HG02973 (cell line): ENCODE results near the gene RSRC2.
"Not testable (repeated sequence)": the region's sequence is repeated elsewhere in the genome, so short reads cannot be mapped to it uniquely, and the experiment has no call there.

Experiments used
- ATAC-seq: cut with Tn5 transposase; IDR thresholded peaks from one replicate; pipeline ENCODE4 v1.9.1; 2021; ENCODE audit warnings: moderate library complexity; ENCODE audit not compliant: unreplicated experiment

RSRC2 gene

DNA sequence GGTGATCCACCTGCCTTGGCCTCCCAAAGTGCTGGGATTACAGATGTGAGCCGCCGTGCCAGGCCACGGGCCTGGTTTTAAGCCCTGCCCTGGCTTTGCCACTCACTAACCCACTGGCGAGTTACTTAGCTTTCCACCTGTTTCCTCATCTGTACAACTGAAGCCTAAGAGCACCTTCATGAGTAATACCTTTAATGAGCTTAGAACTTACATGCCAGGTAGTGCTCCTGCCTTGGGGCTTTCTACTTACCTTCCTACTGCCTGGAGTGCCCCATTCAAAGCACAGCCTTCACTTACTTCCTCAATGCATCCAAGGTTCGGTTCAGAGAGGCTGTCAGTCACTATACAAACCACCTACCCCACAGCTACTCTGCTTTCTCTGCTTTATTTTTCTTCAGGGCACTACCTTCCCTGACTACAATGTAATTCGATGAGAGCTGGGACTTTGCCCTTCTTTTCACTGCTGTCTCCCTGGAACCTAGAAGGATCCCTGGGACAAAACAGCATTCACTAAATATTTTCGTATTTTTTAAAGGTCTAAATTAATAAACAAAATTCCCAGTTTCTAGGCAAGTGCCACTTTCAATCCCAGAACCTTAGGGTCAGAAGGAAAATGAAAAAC lies 39.8 kb downstream of the RSRC2 start:
- ATAC-seq = no peak

DNA sequence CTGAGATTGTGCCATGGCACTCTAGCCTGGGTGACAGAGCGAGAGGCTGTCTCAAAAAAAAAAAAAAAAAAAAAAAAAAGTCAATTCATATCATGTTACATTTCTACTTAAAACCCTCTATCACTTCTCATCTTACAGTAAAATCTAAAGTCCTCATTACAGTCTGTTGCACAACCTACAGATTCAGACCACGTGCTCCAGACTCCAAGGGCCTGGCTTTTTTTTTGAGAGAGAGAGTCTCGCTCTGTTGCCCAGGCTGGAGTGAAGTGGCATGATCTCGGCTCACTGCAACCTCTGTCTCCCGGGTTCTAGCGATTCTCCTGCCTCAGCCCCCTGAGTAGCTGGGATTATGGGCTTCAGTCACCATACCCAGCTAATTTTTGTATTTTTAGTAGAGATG lies 40.4 kb downstream of the RSRC2 start:
- ATAC-seq = not testable (repeated sequence)

DNA sequence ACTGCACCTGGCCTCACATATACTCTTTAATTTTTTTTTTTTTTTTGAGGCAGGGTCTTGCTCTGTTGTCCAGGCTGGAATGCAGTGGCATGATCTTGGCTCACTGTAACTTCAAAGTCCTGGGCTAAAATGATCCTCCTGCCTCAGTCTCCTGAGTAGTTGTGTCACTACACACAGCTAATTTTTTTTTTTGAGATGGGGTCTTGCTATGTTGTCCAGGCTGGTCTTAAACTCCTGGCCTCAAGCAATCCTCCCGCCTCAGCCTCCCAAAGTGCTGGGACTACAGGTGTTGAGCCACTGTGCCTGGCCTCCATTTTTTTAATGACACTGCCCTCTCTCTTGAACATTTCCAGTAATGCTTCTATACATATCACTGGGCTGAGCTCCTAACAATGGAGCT lies 42.4 kb downstream of the RSRC2 start:
- not testable (repeated sequence) for ATAC-seq

DNA sequence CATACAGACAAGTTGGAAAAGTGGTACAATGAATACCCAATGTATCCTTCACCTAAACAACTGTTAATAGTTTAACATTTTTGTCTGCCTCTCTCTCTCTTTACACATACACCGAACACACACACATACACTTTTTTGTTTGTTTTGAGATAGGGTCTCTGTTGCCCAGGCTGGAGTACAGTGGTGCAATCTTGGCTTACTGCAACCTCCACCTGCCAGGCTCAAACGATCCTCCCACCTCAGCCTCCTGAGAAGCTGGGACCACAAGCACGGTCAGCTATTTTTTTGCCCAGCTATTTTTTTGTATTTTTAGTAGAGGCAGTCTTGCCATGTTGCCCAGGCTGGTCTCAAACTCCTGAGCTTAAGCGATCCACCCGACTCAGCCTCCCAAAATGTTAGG lies 42.8 kb downstream of the RSRC2 start:
- no peak for ATAC-seq

DNA sequence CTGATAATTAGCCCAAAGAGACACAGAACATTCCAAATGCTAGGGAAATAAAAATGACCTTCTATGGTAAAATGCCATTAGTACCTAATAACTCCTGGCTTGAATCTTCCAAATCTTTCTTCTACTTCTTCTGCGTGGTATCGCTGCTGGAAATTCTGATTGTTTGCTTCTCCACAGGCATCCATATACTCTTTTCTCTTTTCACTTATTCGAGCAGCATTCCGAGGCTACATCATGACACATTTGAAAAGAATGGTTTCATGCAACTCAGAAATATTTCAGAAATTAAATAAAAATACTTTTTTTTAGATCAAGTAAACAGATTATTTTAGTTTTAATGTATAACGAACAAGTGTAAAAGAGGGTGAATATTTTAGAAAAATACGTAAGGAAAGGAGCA lies 44.9 kb downstream of the RSRC2 start:
- ATAC-seq = no peak

DNA sequence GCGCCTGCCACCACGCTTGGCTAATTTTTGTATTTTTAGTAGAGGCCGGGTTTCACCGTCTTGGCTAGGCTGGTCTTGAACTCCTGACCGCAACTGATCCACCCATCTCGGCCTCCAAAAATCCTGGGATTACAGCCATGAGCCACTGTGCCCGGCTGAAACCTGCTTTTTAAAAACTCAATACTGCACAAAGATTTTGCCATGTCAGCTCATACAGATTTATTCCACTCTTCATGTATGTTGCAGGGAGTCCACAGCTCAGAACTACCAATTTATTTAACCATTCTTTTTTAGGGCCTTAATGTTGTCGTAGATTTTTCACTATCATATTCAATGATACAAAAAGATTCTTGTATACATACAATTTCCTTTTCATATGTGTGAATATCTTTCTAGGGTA lies 46.0 kb downstream of the RSRC2 start:
- ATAC-seq = no peak

DNA sequence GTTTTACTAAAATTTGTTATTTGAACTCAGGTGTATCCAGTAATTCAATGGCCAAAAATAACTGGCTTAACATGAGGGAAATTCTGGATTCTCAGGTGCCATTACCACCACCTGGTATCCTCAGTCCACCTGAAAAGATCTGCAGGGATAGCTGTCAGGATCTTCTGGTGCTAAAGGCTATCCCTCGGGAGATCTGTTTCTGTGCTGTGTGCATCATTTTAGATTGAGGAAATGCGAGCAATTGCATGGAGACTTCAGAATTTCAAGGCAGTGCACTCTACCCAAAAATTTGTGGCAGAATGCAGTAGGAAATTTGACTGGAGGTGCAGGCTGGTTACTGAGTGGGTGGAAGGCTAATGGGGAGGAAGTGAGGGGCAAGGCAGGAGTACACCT lies 52.4 kb downstream of the RSRC2 start:
- no peak for ATAC-seq

DNA sequence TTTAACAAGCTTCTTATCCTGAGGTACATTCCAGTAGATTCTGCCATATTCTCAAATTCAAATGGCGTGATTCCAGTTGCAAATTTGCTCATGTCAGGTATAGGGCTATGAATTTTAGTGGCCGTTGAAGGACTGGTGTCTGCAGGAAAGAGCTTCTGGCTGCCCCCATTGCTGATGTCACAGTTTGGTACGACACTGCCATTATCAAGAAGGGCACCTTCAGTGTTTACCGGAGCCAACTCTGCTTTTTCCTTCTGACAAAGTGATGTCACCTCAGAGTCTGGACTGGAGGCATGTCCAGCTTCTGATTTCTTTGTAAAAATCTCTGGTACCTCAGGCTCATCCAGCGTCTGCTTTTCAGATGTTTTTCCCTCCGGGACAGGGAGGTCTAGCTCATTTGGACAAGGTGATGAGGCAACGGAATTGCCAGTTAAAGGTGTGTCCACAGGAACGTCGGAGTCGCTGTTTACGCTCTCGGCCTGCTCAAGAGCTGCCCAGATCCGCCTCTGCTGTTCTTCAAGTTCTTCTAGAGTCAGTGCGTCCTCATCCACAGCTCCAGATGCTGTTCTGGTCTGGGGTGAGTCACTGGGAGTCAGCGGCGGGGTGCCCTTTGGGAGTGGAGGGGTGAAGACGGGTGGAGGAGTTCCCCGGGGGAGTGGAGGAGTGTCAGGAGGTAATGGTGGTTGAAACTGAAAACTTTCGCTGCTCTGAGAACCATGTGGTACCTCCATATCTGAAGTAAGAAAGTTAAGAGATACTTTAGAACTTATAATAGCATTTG lies 53.0 kb downstream of the RSRC2 start:
- ATAC-seq = no peak

DNA sequence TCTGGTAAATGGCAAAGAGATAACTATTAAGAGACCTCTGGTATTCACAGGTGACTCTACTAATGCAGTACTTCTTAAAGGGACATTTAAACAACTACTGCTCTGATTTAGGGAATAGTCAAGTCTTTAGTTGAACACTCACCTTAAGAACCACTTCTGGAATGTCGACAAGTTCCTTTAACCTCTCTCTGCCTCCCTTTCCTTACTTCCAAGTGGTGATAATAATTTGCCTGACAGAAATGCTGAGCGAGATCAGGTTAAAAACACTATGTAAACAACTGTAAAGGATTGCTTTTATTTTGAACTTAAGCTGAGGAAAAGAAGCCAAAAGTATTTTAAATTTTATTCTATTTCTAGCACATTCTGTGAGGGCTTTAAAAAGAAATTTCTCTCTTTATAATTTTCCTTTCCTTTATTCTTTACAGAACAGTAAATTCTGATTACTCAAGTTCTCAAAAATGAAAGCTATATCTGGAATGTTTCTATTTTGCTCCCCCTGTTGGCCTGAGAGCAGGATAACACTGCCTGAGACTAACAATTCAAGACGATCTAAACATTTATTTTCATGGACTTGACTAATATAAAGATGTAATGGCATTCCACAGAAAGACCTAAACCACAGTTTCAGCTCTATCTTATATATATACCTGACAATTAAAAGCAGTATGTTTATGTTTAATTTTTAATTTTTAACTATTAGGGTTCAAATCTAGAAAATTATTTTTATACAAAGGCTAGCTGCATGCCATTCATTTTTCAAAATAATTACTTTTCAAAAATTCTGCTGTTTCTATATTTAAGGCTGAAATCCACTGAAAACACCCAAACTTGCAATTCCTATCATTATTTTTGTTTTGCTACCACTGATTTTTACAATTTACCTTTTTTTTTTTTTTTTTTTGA lies 55.2 kb downstream of the RSRC2 start:
- ATAC-seq = no peak

DNA sequence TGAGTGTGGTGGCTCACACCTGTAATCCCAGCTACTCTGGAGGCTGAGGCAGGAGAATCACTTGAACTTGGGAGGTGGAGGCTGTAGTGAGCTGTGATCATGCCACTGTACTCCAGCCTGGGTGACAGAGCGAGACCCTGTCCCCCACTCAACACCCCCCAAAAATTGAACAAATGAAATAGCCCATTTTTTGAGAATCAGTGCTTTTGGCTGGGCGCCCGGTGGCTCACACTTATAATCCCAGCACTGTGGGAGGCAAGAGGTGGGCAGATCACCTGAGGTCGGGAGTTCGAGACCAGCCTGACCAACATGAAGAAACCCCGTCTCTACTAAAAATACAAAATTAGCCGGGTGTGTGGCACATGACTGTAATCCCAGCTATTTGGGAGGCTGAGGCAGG lies 56.2 kb downstream of the RSRC2 start:
- ATAC-seq = not testable (repeated sequence)

DNA sequence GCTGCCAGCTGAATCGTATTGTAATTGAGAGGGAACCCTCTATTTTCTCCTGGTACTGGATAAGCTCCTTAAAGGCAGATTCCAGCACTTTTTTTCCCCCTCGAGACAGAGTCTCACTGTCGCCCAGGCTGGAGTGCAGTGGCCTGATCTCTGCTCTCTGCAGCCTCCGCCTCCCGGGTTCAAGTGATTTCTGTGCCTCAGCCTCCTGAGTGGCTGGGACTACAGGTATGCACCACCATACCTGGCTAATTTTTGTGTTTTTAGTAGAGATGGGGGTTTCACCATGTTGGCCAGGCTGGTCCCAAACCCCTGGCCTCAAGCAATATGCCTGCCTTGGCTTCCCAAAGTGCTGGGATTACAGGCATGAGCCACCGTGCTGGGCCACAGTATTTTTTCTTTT lies 56.9 kb downstream of the RSRC2 start:
- ATAC-seq = not testable (repeated sequence)

DNA sequence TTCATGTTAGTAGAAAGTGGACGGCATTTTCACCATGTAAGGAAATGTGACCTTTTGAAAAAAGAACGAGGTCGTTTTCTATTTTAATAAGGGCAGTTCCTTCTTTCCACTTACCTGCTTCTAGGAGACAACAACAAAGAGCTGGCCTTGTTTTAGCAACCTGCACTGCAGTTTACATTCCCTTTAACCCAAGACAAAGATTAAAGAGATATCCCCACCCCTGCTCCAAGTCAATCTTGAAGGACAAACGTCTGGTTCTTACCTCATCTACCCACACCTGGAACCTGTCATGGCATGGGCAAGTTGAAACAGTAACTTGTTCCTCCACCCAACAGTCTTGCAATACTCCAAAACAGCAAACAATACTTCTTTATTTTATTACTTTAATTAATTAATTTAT lies 58.8 kb downstream of the RSRC2 start:
- no peak for ATAC-seq

DNA sequence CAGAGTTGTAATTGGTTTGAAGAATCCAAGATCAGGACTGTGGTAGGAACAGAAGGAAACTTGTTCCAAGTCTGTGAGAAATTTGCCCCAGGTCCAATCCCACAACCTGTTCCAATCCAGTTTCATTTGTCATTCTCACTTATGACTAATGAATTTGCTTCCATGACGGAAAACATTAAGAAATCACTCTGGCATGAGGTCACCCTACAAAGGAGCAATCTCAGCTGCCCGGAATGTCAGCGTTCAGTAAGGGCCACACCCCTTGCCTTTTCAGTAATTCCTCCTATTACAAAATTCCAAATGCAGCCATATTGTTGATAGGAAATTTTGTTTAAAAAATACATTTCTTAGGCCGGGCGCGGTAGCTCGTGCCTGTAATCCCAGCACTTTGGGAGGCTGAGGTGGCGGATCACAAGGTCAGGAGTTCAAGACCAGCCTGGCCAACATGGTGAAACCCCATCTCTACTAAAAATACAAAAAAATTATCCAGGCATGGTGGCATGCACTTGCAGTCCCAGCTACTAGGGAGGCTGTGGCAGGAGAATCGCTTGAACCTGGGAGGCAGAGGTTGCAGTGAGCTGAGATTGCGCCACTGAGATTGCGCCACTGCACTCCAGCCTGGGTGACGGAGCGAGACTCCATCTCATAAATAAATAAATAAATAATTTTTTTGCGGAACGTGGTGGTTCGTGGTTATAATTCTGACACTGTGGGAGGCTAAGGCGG lies 62.3 kb downstream of the RSRC2 start:
- not testable (repeated sequence) for ATAC-seq

DNA sequence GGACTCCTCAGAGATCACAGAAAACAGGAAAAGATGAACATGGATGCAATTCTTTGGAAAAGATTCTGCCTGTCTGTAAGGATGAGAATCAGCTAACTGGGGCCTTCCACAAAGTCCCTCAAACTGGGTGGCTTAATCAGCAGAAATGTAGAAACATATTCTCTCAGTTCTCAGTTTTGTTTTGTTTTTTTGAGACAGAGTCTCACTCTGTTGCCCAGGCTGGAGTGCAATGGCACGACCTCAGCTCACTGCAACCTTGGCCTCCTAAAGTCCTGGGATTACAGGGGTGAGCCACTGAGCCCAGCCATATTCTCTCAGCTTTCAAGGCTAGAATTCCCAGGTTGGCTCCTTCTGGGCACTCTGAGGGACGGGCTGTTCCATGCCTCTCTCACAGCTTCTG lies 66.1 kb downstream of the RSRC2 start:
- no peak for ATAC-seq

DNA sequence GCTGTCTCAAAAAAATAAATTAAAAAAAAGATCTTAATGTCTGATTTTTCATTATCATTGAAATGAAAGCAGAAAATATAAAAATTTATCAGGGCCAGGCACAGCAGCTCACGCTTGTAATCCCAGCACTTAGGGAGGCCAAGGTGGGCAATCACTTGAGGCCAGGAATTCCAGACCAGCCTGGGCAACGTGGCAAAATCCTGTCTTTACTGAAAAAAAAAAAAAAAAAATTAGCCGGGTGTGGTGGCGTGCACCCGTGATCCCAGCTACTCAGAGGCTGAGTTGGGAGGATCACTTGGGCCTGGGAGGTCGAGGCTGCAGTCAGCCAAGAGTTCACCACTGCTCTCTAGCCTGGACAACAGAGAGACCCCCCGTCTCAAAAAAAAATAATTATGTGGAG lies 66.7 kb downstream of the RSRC2 start:
- no peak for ATAC-seq

DNA sequence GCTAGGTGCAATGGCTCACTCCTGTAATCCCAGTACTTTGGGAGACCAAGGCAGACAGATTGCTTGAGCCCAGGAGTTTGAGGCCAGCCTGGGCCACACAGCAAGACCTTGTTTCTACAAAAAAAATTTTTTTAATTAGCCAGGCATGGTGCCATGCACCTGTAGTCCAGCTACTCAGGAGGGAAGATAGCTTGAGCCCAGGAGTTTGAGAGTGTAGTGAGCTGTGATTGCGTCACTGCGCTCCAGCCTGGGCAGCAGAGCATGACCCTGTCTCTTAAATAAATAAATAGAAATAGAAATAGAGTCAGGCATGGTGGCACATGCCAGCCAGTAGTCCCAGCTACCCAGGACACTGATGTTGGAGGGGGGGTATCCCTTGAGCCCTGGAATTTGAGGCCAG lies 67.5 kb downstream of the RSRC2 start:
- ATAC-seq = no peak

DNA sequence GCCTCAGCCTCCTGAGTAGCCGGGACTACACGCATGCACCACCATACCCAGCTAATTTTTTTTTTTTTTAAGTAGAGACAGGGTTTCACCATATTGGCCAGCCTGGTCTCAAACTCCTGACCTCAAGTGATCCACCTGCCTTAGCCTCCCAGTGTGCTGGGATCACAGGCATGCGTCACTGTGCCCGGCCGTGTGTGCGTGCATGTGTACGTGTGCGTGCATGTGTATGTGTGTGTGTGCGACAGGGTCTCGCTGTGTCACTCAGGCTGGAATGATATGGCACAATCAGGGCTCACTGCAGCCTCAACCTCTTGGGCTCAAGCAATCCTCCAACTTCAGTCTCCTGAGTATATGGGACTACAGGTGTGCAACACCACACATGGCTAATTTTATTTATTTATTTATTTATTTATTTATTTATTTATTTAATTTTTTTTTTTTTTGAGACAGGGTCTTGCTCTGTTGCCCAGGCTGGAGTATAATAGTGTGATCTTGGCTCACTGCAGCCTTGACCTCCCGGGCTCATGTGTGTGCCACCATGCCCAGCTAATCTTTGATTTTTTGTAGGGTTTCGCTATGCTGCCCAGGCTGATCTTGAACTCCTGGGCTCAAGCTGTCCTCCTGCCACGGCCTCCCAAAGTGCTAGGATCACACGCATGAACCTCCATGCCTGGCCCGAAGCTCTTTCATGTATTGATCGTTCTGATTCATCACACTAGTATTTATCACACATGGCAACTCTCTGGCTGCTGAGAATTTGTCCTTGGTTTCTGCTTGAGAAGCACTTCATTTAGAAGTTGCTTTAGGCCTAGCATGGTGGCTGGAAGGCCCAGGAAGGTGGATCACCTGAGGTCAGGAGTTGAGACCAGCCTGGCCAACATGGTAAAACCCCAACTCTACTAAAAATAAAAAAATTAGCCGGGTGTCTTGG lies 68.4 kb downstream of the RSRC2 start:
- ATAC-seq = no peak

DNA sequence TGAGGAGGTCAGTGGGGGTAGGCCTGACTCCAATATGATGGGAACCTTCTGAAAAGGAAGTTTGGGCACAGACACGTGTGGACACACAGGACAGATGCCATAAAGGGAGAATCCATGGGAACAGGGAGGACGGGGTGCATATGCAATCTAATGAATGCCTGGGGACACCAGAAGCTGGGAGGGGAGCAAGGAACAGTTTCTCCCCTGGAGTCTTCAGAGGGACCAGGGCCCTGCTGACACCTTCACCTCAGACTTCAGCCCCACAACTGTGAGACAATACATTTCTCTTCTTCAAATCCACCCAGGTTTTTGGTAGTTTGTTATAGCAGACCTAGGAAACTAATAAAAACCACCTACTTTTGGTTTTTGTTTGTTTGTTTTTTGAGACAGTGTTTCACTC lies 69.1 kb downstream of the RSRC2 start:
- no peak for ATAC-seq

DNA sequence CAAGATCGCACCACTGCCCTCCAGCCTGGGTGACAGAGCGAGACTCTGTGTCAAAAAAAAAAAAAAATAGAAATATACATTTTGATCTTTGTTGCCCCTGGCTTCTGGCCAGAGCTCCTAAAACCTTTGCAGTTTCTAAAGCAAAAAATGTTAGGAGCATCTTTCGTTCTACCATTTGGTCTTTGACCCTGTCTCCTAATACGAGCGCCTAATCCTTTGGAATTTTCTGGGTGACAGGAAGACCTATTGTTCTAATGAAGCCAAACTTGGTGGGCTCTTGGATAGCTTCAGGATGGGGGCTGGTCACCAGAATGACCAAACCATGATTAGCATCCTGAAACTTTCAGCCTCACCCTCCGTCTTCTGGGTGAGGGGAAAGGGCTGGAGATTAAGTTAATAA lies 72.0 kb downstream of the RSRC2 start:
- no peak for ATAC-seq

DNA sequence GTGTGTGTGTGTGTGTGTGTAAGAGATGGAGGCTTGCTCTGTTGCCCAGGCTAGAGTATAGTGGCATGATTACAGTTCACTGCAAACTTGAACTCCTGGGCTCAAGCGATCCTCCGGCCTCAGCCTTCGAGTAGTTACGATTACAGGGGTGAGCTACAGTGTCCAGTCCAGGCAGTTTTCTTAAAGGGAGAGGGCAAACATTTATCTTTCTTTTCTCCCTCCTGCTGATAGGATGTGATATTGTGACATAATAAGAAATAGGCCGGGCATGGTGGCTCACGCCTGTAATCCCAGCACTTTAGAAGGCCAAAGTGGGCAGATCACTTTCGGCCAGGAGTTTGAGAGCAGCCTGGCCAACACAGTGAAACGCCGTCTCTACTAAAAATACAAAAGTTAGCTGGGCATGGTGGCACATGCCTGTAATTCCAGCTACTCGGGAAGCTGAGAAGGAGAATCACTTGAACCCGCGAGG lies 72.5 kb downstream of the RSRC2 start:
- no peak for ATAC-seq
